GM23338 (cell line): Measurements from ENCODE around the gene RAD51B. TPM values are rescaled to one million over a fixed set of nuclear protein-coding genes. Genes with fewer than 3 reads are reported as not detected.

ENCODE experiments used
- ATAC-seq: fragments of 200-7000 bp; cut with Tn5 transposase; 3 replicates; pipeline ENCODE4 v1.9.1; 2020
- DNase-seq: peaks from one replicate; pipeline ENCODE4 v3.0.0-alpha.2; 2015; ENCODE audit warnings: low spot score
- H2AFZ ChIP-seq: fragments of 200-600 bp; sonication (generic); 2 replicates; pipeline ENCODE4 v1.8.0; 2016; ENCODE audit warnings: antibody characterized with exemption, mild to moderate bottlenecking, moderate library complexity
- H3F3A ChIP-seq: fragments of 200-600 bp; sonication (generic); replicated peaks from 2 replicates; pipeline ENCODE4 v1.8.0; 2017; ENCODE audit warnings: antibody characterized with exemption, mixed run types, low read depth
- H3K27ac ChIP-seq: fragments of 200-600 bp; sonication (generic); 2 replicates; pipeline ENCODE4 v1.6.1; 2016; ENCODE audit warnings: low read depth
- H3K27me3 ChIP-seq: fragments of 200-600 bp; sonication (generic); 2 replicates; pipeline ENCODE4 v1.8.0; 2016; ENCODE audit warnings: mild to moderate bottlenecking, mixed run types, moderate library complexity; ENCODE audit not compliant: insufficient read depth
- H3K36me3 ChIP-seq: fragments of 200-600 bp; sonication (generic); 2 replicates; pipeline ENCODE4 v1.8.0; 2016; ENCODE audit warnings: mild to moderate bottlenecking; ENCODE audit not compliant: insufficient read depth
- H3K4me1 ChIP-seq: fragments of 200-600 bp; sonication (generic); 2 replicates; pipeline ENCODE4 v1.8.0; 2016; ENCODE audit warnings: mild to moderate bottlenecking, moderate library complexity; ENCODE audit not compliant: insufficient read depth
- H3K4me2 ChIP-seq: fragments of 200-600 bp; sonication (generic); 2 replicates; pipeline ENCODE4 v1.7.1; 2017; ENCODE audit warnings: mixed run types
- H3K4me3 ChIP-seq: fragments of 200-600 bp; sonication (generic); 2 replicates; pipeline ENCODE4 v1.6.1; 2016; ENCODE audit warnings: mixed run types
- H3K79me2 ChIP-seq: fragments of 200-600 bp; sonication (generic); replicated peaks from 2 replicates; pipeline ENCODE4 v1.8.0; 2017; ENCODE audit warnings: mild to moderate bottlenecking; ENCODE audit not compliant: insufficient read depth
- H3K9me2 ChIP-seq: fragments of 200-600 bp; sonication (generic); 2 replicates; pipeline ENCODE4 v1.8.0; 2017; ENCODE audit not compliant: insufficient read depth
- H4K20me1 ChIP-seq: fragments of 200-600 bp; sonication (generic); replicated peaks from 2 replicates; pipeline ENCODE4 v1.8.0; 2017; ENCODE audit warnings: mild to moderate bottlenecking; ENCODE audit not compliant: insufficient read depth
- H3K27ac Mint-ChIP-seq: 2 replicates; pipeline ENCODE4 v1.8.0; 2020; ENCODE audit warnings: inconsistent platforms, mild to moderate bottlenecking, moderate library complexity, mixed read lengths
- H3K27me3 Mint-ChIP-seq: 3 replicates; pipeline ENCODE4 v1.8.0; 2022; ENCODE audit warnings: low read depth, mild to moderate bottlenecking, moderate library complexity, mixed read lengths, inconsistent platforms; ENCODE audit not compliant: insufficient read depth, poor library complexity
- H3K36me3 Mint-ChIP-seq: 3 replicates; pipeline ENCODE4 v1.8.0; 2021; ENCODE audit warnings: low read depth, mild to moderate bottlenecking, inconsistent platforms, moderate library complexity, mixed read lengths
- H3K4me1 Mint-ChIP-seq: 3 replicates; pipeline ENCODE4 v1.8.0; 2020; ENCODE audit warnings: mild to moderate bottlenecking, inconsistent platforms, mixed read lengths
- H3K4me3 Mint-ChIP-seq: 3 replicates; pipeline ENCODE4 v1.8.0; 2021; ENCODE audit warnings: moderate library complexity, mild to moderate bottlenecking, inconsistent platforms, mixed read lengths
- H3K9me3 Mint-ChIP-seq: 3 replicates; pipeline ENCODE4 v1.8.0; 2020; ENCODE audit warnings: moderate library complexity, mild to moderate bottlenecking, inconsistent platforms, mixed read lengths
- CREB1 ChIP-seq: fragments of 250-450 bp; sonication (Bioruptor Pico); IDR thresholded peaks from 2 replicates; pipeline ENCODE4 v1.5.0; 2020; ENCODE audit warnings: low read depth, mild to moderate bottlenecking, moderate library complexity
- CTCF ChIP-seq, 2 experiments: fragments of 200-600 bp in 1 of 2; sonication (generic) in 1 of 2; conservative IDR thresholded peaks; 2 replicates each; pipeline versions ENCODE4 v1.5.1 to v1.6.1; 2016 to 2017; ENCODE audit warnings: antibody characterized with exemption in 2 of 2, low read depth in 2 of 2, mild to moderate bottlenecking in 2 of 2, moderate library complexity in 1 of 2
- ETS1 ChIP-seq: IDR thresholded peaks from 2 replicates; pipeline ENCODE4 v1.6.1; 2016; ENCODE audit warnings: antibody characterized with exemption
- EZH2 ChIP-seq: fragments of 200-600 bp; sonication (generic); IDR thresholded peaks from one replicate; pipeline ENCODE4 v1.8.0; 2017; ENCODE audit warnings: antibody characterized with exemption, mild to moderate bottlenecking, low read depth; ENCODE audit not compliant: unreplicated experiment
- EZH2phosphoT487 ChIP-seq: fragments of 200-600 bp; sonication (generic); IDR thresholded peaks from one replicate; pipeline ENCODE4 v1.8.1; 2018; ENCODE audit warnings: antibody characterized with exemption; ENCODE audit not compliant: unreplicated experiment
- JUNB ChIP-seq: IDR thresholded peaks from one replicate; pipeline ENCODE4 v1.6.1; 2016; ENCODE audit warnings: antibody characterized with exemption; ENCODE audit not compliant: unreplicated experiment
- NANOG ChIP-seq: IDR thresholded peaks from 2 replicates; pipeline ENCODE4 v1.6.1; 2016; ENCODE audit warnings: antibody characterized with exemption, borderline replicate concordance
- REST ChIP-seq: IDR thresholded peaks from one replicate; pipeline ENCODE4 v1.6.1; 2018; ENCODE audit warnings: antibody characterized with exemption; ENCODE audit not compliant: unreplicated experiment
- STAT1 ChIP-seq: IDR thresholded peaks from one replicate; pipeline ENCODE4 v1.6.1; 2016; ENCODE audit warnings: antibody characterized with exemption; ENCODE audit not compliant: unreplicated experiment
- ZNF114 ChIP-seq: fragments of 250-450 bp; sonication (Bioruptor Pico); IDR thresholded peaks from 2 replicates; pipeline ENCODE4 v1.5.0; 2020; ENCODE audit warnings: mild to moderate bottlenecking, moderate library complexity
- ZNF331 ChIP-seq: fragments of 250-450 bp; sonication (Bioruptor Pico); IDR thresholded peaks from 2 replicates; pipeline ENCODE4 v1.5.0; 2020; ENCODE audit warnings: low read depth, mild to moderate bottlenecking, moderate library complexity
- ZNF462 ChIP-seq: fragments of 250-450 bp; sonication (Bioruptor Pico); IDR thresholded peaks from 2 replicates; pipeline ENCODE4 v1.5.0; 2020; ENCODE audit warnings: mild to moderate bottlenecking, moderate library complexity
- polyA plus RNA-seq: library from polyadenylated mRNA; unstranded; fragments of >200 nt; fragmentation: Nextera tagmentation; extraction: Ambion mirVana; gene quantifications from 2 replicates; pipeline ENCODE4 v1.2.1, GENCODE V29; 2016
- total RNA-seq: library from RNA; depleted of rRNA; stranded (reverse); fragments of >200 nt; shearing (Covaris generic); gene quantifications from 2 replicates; pipeline ENCODE4 v1.2.3, GENCODE V29; 2014

RAD51B gene
- total and polyA plus RNA-seq, 2 experiments from 2014 or later: 15.7 to 29.1 TPM

GRCh38 chr14:68141281-68142088, 321.9 kb downstream of the RAD51B start:
- Histone ChIP-seq H3F3A (no peaks in the 10 kb centered on the region), H3K4me2 (no peak overlapping the region; the same call in 1 of the 2 replicates), H3K27me3 (no peaks in the 10 kb centered on the region), H3K4me3 (no peak overlapping the region), H4K20me1 (no peaks in the 10 kb centered on the region), H3K27ac (no peak overlapping the region), H2AFZ (no peak overlapping the region), H3K9me2 (no peaks in the 10 kb centered on the region), H3K79me2 (no peaks in the 10 kb centered on the region), H3K36me3 (no peaks in the 10 kb centered on the region), H3K4me1 (peaks cover 13% of the 10 kb centered on the region)
- peaks cover 34% of the 10 kb centered on the region for H3K4me1 Mint-ChIP-seq
- DNase-seq (no peak), ATAC-seq (no peak)
- peaks cover 6% of the 10 kb centered on the region for H3K27me3 Mint-ChIP-seq
- no peak overlapping the region for H3K4me3 Mint-ChIP-seq
- no peaks in the 10 kb centered on the region for H3K9me3 Mint-ChIP-seq
- TF ChIP-seq JUNB (no peak), EZH2phosphoT487 (no peak), CREB1 (CRISPR knock-in tag) (no peak), ZNF114 (CRISPR knock-in tag) (no peak), NANOG (no peak), ZNF462 (CRISPR knock-in tag) (no peak), STAT1 (no peak), EZH2 (no peak), REST (no peak), ETS1 (no peak), ZNF331 (no peak), CTCF (conservative IDR thresholded peaks at IDR 0.05; ENCODE audit: low read depth in 2 of 2) (no peak)
- no peak overlapping the region for H3K27ac Mint-ChIP-seq
- H3K36me3 Mint-ChIP-seq: no peaks in the 10 kb centered on the region
